Pancreas (tissue), 10 donors: Measurements from ENCODE around the gene PPP1R16B. TPM values are rescaled to one million over a fixed set of nuclear protein-coding genes. Genes with fewer than 3 reads are reported as not detected.

Source experiments
- ATAC-seq, 4 donors: fragments of 200-7000 bp; cut with Tn5 transposase; one replicate each; pipeline versions ENCODE4 v1.8.0 to v1.9.1; 2020; ENCODE audit warnings: mild to moderate bottlenecking in 4 of 4, moderate library complexity in 4 of 4
- DNase-seq, 6 donors: peaks; one replicate each; pipeline ENCODE4 v3.0.0-alpha.2; 2020
- FAIRE-seq: peaks from 2 replicates; lab custom pipeline; 2012; peaks lifted over from hg19 to GRCh38; lab: Jason Lieb, UNC
- H3K27ac ChIP-seq, 4 donors: fragments of 200-600 bp; sonication (generic); 1 replicate in 3 of 4; 2 replicates in 1 of 4; pipeline versions ENCODE4 v1.5.0 to v1.8.0; 2020
- H3K27me3 ChIP-seq, 4 donors: fragments of 200-600 bp; one replicate each; pipeline ENCODE4 v1.8.0; 2021
- H3K36me3 ChIP-seq, 3 donors: fragments of 200-600 bp; sonication (generic) in 1 of 3; one replicate each; pipeline versions ENCODE4 v1.5.0 to v1.8.0; 2020 to 2021
- H3K4me1 ChIP-seq, 3 donors: fragments of 200-600 bp; one replicate each; pipeline ENCODE4 v1.8.0; 2021
- H3K4me3 ChIP-seq, 4 donors: fragments of 200-600 bp; sonication (generic) in 2 of 4; one replicate each; pipeline versions ENCODE4 v1.5.0 to v1.8.0; 2020 to 2021
- H3K9me3 ChIP-seq, 4 donors: fragments of 200-600 bp; one replicate each; pipeline ENCODE4 v1.8.0; 2021
- CTCF ChIP-seq, 4 donors: fragments of 200-600 bp; sonication (generic) in 3 of 4; IDR thresholded peaks; one replicate each; pipeline versions ENCODE4 v1.5.0 to v1.8.0; 2021; ENCODE audit warnings: antibody characterized with exemption in 4 of 4
- WGBS, 2 donors: extraction: QIAGEN DNeasy Blood & Tissue Kit; methylation state at CpG; one replicate each; pipeline ENCODE4 v1.1.7; 2013; 5-methylcytosine and 5-hydroxymethylcytosine counted together
- intact Hi-C, 3 donors: fragments of 100-400 bp; cut with DNase I; formaldehyde crosslinking; loops; one replicate each; pipeline versions ENCODE4 v1.11.1 to v1.14.2; 2022
- polyA plus RNA-seq, 2 donors: library from polyadenylated mRNA; stranded (reverse); fragments of 200-250 nt; gene quantifications; one replicate each; pipeline ENCODE4 v1.2.3, GENCODE V29; 2013
- total RNA-seq, 6 donors: library from RNA; stranded (reverse); fragmentation: NEBNext Ultra II Directional in 4 of 6; extraction: Animal tissue kit (Norgen Biotek cat#: 25700) in 4 of 6; gene quantifications; one replicate each; pipeline versions ENCODE4 v1.2.1 to v1.2.4, GENCODE V29; 2021 to 2023
- donor health status: healthy with polysubstance abuse.
- donor health status: DM: no; HTN: no; CAD: no; lungs with moderate emphysema.
- donor health status: DM: no; HTN: no; CAD: no.
- donor health status: control.
- donor health status: control.
- donor health status: Bipolar disorder and iron deficiency.
- donor health status: DM: yes; HTN: yes; CAD: no.
- donor health status: DM: no; HTN: no; CAD: no.
- donor health status: DM: no; HTN: no; CAD: no.
- donor health status: DM: yes; HTN: yes; CAD: no.

The PPP1R16B gene
- total and polyA plus RNA-seq, 8 donors, result 1.0 to 2.7 (median 1.3) TPM

GRCh38 chr20:38836991-38837390 lies 31.5 kb downstream of the PPP1R16B start:
- 63 to 74% methylated on average over 4 of the region's 4 CpGs for WGBS, 2 donors
- no peak for ATAC-seq
- TF ChIP-seq CTCF (IDR thresholded peaks at IDR 0.05), result no peak
- Histone ChIP-seq H3K36me3 (no peaks in the 10 kb centered on the region), H3K4me1 (no peaks in the 10 kb centered on the region), H3K9me3 (no peaks in the 10 kb centered on the region), H3K27me3 (peaks cover 0 to 7% (median 0%) of the 10 kb centered on the region in 4 donors), H3K27ac (no peak overlapping the region), H3K4me3 (no peak overlapping the region)
- no peak for FAIRE-seq
- intact Hi-C loops, result no loop called here
- no peak for DNase-seq

GRCh38 chr20:38838326-38838725 lies 32.8 kb downstream of the PPP1R16B start:
- ATAC-seq (no peak), DNase-seq (no peak), FAIRE-seq (no peak)
- Histone ChIP-seq H3K27ac (no peak overlapping the region), H3K27me3 (peaks cover 0 to 7% (median 0%) of the 10 kb centered on the region in 4 donors), H3K9me3 (no peaks in the 10 kb centered on the region), H3K4me1 (no peaks in the 10 kb centered on the region), H3K36me3 (no peaks in the 10 kb centered on the region), H3K4me3 (no peak overlapping the region)
- 63 to 71% methylated on average over 8 of the region's 8 CpGs for WGBS, 2 donors
- TF ChIP-seq CTCF (IDR thresholded peaks at IDR 0.05), result no peak
- intact Hi-C loops, result no loop called here

GRCh38 chr20:38839563-38839962 lies 34.1 kb downstream of the PPP1R16B start:
- no peak for TF ChIP-seq CTCF (IDR thresholded peaks at IDR 0.05)
- Histone ChIP-seq H3K36me3 (no peaks in the 10 kb centered on the region), H3K9me3 (no peaks in the 10 kb centered on the region), H3K4me3 (no peak overlapping the region), H3K27me3 (peaks cover 0 to 7% (median 0%) of the 10 kb centered on the region in 4 donors), H3K27ac (no peak overlapping the region), H3K4me1 (no peaks in the 10 kb centered on the region)
- no peak for ATAC-seq
- intact Hi-C loops, result no loop called here
- no peak for FAIRE-seq
- WGBS, 2 donors, result 63 to 71% methylated on average over 4 of the region's 4 CpGs
- DNase-seq, result no peak

- intact Hi-C loops, result no loop called here
- no peaks in the 10 kb centered on the region for H3K4me1 ChIP-seq
- ATAC-seq (no peak), FAIRE-seq (no peak), DNase-seq (no peak)
- TF ChIP-seq CTCF (IDR thresholded peaks at IDR 0.05), result no peak
- 58 to 59% methylated on average over 14 of the region's 14 CpGs for WGBS, 2 donors
- no peak overlapping the region for H3K4me3 ChIP-seq
- H3K9me3 ChIP-seq, result no peaks in the 10 kb centered on the region
- no peak overlapping the region for H3K27ac ChIP-seq
- no peaks in the 10 kb centered on the region for H3K36me3 ChIP-seq
- H3K27me3 ChIP-seq, result peaks cover 0 to 7% (median 0%) of the 10 kb centered on the region in 4 donors
Measured at GRCh38 chr20:38840053-38840893, 34.8 kb downstream of the PPP1R16B start.

- no peaks in the 10 kb centered on the region for H3K9me3 ChIP-seq
- intact Hi-C loops, result no loop called here
- 68 to 79% methylated on average over 8 of the region's 8 CpGs for WGBS, 2 donors
- no peaks in the 10 kb centered on the region for H3K4me1 ChIP-seq
- H3K27ac ChIP-seq, result no peak overlapping the region
- H3K4me3 ChIP-seq, result no peak overlapping the region
- FAIRE-seq, result no peak
- H3K27me3 ChIP-seq, result peaks cover 0 to 8% (median 0%) of the 10 kb centered on the region in 4 donors
- DNase-seq, result no peak
- no peak for TF ChIP-seq CTCF (IDR thresholded peaks at IDR 0.05)
- no peak for ATAC-seq
- H3K36me3 ChIP-seq, result no peaks in the 10 kb centered on the region
Measured at GRCh38 chr20:38840894-38841470, 35.5 kb downstream of the PPP1R16B start.
